Vagina (tissue), 2 donors: Measurements from ENCODE around the gene UBE2N. TPM values are rescaled to one million over a fixed set of nuclear protein-coding genes. Genes with fewer than 3 reads are reported as not detected.

Experiments used
- DNase-seq, 2 donors: peaks; one replicate each; pipeline ENCODE4 v3.0.0-alpha.2; 2017; ENCODE audit errors: extremely low spot score in 2 of 2
- H3K27ac ChIP-seq: fragments of 200-600 bp; sonication (generic); one replicate; pipeline ENCODE4 v1.5.1; 2019
- H3K27me3 ChIP-seq: fragments of 200-600 bp; sonication (generic); one replicate; pipeline ENCODE4 v1.5.1; 2019
- H3K36me3 ChIP-seq, 2 donors: fragments of 200-600 bp; sonication (generic); one replicate each; pipeline ENCODE4 v1.5.1; 2017 to 2019
- H3K4me1 ChIP-seq: fragments of 200-600 bp; sonication (generic); one replicate; pipeline ENCODE4 v1.5.1; 2019
- H3K4me3 ChIP-seq, 2 donors: fragments of 200-600 bp; sonication (generic); 1 replicate in 1 of 2; 2 replicates in 1 of 2; pipeline ENCODE4 v1.5.1; 2016 to 2019
- H3K9me3 ChIP-seq: fragments of 200-600 bp; sonication (generic); one replicate; pipeline ENCODE4 v1.5.1; 2019
- POLR2A ChIP-seq, 2 donors: fragments of 450-650 bp; IDR thresholded peaks; one replicate each; pipeline ENCODE4 v1.6.1; 2017; ENCODE audit warnings: antibody characterized with exemption in 2 of 2, mild to moderate bottlenecking in 2 of 2, moderate library complexity in 2 of 2
- POLR2AphosphoS5 ChIP-seq, 2 donors: sonication (generic); formaldehyde crosslinking; IDR thresholded peaks; one replicate each; pipeline ENCODE4 v1.9.0; 2017; ENCODE audit warnings: antibody characterized with exemption in 2 of 2, mild to moderate bottlenecking in 2 of 2, low read depth in 1 of 2; ENCODE audit not compliant: insufficient read depth in 1 of 2
- intact Hi-C: fragments of 100-400 bp; cut with DNase I; formaldehyde crosslinking; loops from one replicate; pipeline ENCODE4 v1.15.1; 2023
- total RNA-seq: library from RNA; depleted of rRNA; stranded (reverse); fragments of >200 nt; gene quantifications from one replicate; pipeline ENCODE4 v1.2.3, GENCODE V29; 2016
- TF ChIP-seq, protein P1 (sequence below), 3 experiments: fragments of 450-650 bp in 2 of 3; fragments of 200-600 bp in 1 of 3; sonication (generic) in 1 of 3; IDR thresholded peaks; one replicate each; pipeline ENCODE4 v1.5.1; 2017 to 2019; ENCODE audit warnings: antibody characterized with exemption in 3 of 3, mild to moderate bottlenecking in 2 of 3, moderate library complexity in 2 of 3

The UBE2N gene
- total RNA-seq, 1 donor from 2014 or later, result 52.5 TPM

DNA sequence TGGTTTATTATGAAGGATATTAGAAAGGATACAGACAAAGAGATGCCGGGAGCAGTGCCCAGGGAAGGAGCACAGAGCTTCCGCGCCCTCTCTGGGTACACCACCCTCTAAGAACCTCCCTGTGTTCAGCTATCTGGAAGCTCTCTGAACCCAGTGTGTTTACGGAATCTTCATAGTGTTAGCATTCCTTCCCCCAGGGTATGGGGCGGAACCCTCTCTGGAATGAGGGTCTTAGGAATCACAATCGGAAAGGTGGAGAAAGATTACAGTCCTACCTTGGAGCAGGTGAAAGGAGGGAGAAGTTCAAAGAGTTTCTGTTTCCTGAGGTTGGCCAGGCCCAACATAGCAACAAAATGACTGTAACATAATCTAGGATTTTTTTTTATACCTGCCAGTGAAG is 70.8 kb downstream of the UBE2N start:
- DNase-seq, result no peak
- TF ChIP-seq POLR2A (IDR thresholded peaks at IDR 0.05), result no peak
- TF ChIP-seq POLR2AphosphoS5 (IDR thresholded peaks at IDR 0.05; ENCODE audit: insufficient read depth in 1 of 2, low read depth in 1 of 2), result no peak
- TF ChIP-seq, protein P1, sequence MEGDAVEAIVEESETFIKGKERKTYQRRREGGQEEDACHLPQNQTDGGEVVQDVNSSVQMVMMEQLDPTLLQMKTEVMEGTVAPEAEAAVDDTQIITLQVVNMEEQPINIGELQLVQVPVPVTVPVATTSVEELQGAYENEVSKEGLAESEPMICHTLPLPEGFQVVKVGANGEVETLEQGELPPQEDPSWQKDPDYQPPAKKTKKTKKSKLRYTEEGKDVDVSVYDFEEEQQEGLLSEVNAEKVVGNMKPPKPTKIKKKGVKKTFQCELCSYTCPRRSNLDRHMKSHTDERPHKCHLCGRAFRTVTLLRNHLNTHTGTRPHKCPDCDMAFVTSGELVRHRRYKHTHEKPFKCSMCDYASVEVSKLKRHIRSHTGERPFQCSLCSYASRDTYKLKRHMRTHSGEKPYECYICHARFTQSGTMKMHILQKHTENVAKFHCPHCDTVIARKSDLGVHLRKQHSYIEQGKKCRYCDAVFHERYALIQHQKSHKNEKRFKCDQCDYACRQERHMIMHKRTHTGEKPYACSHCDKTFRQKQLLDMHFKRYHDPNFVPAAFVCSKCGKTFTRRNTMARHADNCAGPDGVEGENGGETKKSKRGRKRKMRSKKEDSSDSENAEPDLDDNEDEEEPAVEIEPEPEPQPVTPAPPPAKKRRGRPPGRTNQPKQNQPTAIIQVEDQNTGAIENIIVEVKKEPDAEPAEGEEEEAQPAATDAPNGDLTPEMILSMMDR (IDR thresholded peaks at IDR 0.05), result no peak
- no peaks in the 10 kb centered on the region for H3K27me3 ChIP-seq
- intact Hi-C loops, result no loop called here
- H3K27ac ChIP-seq, result no peak overlapping the region
- no peaks in the 10 kb centered on the region for H3K36me3 ChIP-seq
- H3K9me3 ChIP-seq, result no peaks in the 10 kb centered on the region
- peaks cover 4% of the 10 kb centered on the region for H3K4me1 ChIP-seq
- H3K4me3 ChIP-seq, result no peak overlapping the region

DNA sequence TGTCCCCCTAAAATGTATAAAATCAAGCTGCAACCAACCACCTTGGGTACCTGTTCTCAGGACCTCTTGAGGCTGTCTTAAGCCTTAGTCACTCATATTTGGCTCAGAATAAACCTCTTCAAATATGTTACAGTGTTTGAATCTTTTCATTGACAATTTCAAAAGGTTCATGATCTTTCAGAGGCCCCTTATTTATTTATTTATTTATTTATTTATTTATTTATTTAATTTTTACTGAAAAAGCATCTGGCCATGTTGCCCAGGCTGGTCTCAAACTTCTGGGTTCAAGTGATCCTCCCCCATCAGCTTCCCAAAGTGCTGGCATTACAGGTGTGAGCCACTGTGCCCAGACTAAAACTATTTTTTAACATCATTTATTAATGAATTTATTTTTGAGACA is 72.2 kb downstream of the UBE2N start:
- Histone ChIP-seq H3K4me1 (no peaks in the 10 kb centered on the region), H3K36me3 (no peaks in the 10 kb centered on the region), H3K9me3 (no peaks in the 10 kb centered on the region), H3K27ac (no peak overlapping the region), H3K27me3 (no peaks in the 10 kb centered on the region), H3K4me3 (no peak overlapping the region)
- intact Hi-C loops, result no loop called here
- DNase-seq, result no peak
- TF ChIP-seq POLR2AphosphoS5 (IDR thresholded peaks at IDR 0.05; ENCODE audit: insufficient read depth in 1 of 2, low read depth in 1 of 2) (no peak), POLR2A (IDR thresholded peaks at IDR 0.05) (no peak)
- TF ChIP-seq, protein P1 (IDR thresholded peaks at IDR 0.05), result no peak

DNA sequence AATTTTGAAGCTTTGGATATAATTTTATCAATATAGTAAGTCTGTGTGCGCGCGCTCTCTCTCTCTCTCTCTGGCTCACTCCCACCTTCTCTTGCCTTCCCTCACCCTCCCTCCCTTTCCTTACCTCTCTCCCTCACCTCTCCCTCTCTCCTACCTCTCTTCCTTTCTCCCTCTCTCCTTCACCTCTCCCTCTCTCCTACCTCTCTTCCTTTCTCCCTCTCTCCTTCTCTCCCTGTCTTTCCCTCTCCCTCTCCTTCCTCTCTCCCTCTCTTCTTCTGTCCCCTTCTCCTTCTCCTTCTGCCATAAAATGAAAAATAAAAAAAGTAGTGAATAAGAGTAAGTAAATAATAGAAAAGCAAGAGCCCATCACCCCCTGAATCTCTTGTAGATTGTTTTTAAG is 73.0 kb downstream of the UBE2N start:
- Histone ChIP-seq H3K27ac (no peak overlapping the region), H3K4me1 (no peaks in the 10 kb centered on the region), H3K9me3 (no peaks in the 10 kb centered on the region), H3K27me3 (no peaks in the 10 kb centered on the region), H3K36me3 (no peaks in the 10 kb centered on the region), H3K4me3 (no peak overlapping the region)
- TF ChIP-seq POLR2AphosphoS5 (IDR thresholded peaks at IDR 0.05; ENCODE audit: insufficient read depth in 1 of 2, low read depth in 1 of 2) (no peak), POLR2A (IDR thresholded peaks at IDR 0.05) (no peak)
- TF ChIP-seq, protein P1 (IDR thresholded peaks at IDR 0.05), result no peak
- intact Hi-C loops, result no loop called here
- DNase-seq, result no peak

DNA sequence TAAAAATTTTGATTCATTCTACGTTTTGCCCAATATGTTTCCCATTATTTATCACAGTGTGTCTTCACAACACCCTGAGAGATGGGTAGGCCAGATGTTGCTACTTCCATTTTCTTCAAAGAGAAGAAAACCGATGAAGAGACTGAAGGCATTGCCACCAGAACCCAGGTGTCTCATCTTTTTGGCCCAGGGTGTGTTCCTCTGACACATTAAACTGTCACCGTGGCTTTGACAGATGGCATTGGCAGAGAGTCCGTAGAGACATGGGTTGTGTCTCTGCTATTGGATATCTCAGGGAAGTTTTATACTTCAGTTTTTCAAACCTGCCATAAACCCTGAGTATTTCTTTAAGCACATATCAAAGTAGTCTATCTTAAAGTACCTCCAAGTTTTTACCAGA is 75.3 kb downstream of the UBE2N start:
- DNase-seq, result no peak
- Histone ChIP-seq H3K36me3 (no peaks in the 10 kb centered on the region), H3K27me3 (no peaks in the 10 kb centered on the region), H3K4me3 (no peak overlapping the region), H3K9me3 (no peaks in the 10 kb centered on the region), H3K4me1 (no peaks in the 10 kb centered on the region), H3K27ac (no peak overlapping the region)
- intact Hi-C loops, result no loop called here
- TF ChIP-seq, protein P1 (IDR thresholded peaks at IDR 0.05), result no peak
- no peak for TF ChIP-seq POLR2AphosphoS5 (IDR thresholded peaks at IDR 0.05; ENCODE audit: insufficient read depth in 1 of 2, low read depth in 1 of 2)
- TF ChIP-seq POLR2A (IDR thresholded peaks at IDR 0.05), result no peak

DNA sequence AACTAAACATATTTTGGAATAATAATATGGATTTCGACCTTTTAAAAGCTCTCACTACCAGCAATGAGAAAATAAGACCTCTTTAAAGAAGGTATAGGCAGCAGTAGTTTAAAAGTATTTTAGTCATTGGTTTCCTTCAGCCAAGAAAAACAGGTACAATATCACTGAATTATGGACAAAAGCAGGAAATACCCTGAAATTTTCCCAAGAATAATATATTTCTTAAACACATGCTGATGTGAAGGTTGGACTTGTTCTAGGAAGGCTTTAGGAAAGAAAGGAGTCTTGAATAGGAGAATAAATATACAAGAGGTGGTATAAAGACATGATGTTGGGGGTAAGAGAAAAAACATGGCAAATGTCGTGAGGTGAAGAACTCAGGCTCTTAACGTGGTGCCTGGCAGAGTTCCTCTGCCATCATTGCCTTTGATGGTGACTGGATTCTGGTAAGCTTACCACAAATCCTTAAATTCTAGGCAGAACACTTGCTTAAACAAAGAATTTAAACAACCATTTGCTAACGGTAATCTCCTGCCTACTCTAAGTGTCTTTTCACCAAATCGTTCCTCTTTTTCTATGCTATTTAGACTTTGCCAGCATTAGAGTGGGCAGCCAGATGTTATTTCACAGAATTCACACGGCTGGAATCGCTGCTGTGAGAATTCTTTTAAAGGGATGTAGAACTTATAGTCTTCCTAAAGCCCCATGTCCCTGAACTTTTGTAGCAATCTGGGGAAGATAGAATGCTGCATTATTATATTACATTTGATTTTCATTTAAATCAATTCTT is 75.9 kb downstream of the UBE2N start:
- no peaks in the 10 kb centered on the region for H3K36me3 ChIP-seq
- TF ChIP-seq POLR2A (IDR thresholded peaks at IDR 0.05), result no peak
- TF ChIP-seq POLR2AphosphoS5 (IDR thresholded peaks at IDR 0.05; ENCODE audit: insufficient read depth in 1 of 2, low read depth in 1 of 2), result no peak
- TF ChIP-seq, protein P1 (IDR thresholded peaks at IDR 0.05), result no peak
- H3K4me1 ChIP-seq, result no peaks in the 10 kb centered on the region
- H3K9me3 ChIP-seq, result no peaks in the 10 kb centered on the region
- no peak for DNase-seq
- H3K27me3 ChIP-seq, result no peaks in the 10 kb centered on the region
- no peak overlapping the region for H3K4me3 ChIP-seq
- no peak overlapping the region for H3K27ac ChIP-seq
- intact Hi-C loops, result no loop called here
